Endothelial cell of umbilical vein (primary cell): Measurements from ENCODE around the gene CCDC85C. TPM values are rescaled to one million over a fixed set of nuclear protein-coding genes. Genes with fewer than 3 reads are reported as not detected.

Experiments used
- BruUV-seq: library from RNA; stranded (reverse); fragments of 400-500 nt; replicated peaks from 2 replicates; lab custom pipeline; 2021; lab: Mats Ljungman, UMichigan
- CTCF ChIA-PET: fragments of 300-600, 350-600 bp; sonication (Branson Sonifier 250); formaldehyde crosslinking; loops from one replicate; lab custom pipeline; 2021; ENCODE audit warnings: antibody characterized with exemption, inconsistent platforms; lab: Charles Lee
- POLR2A ChIA-PET: fragments of 300-600, 350-600 bp; sonication (Branson Sonifier 250); formaldehyde crosslinking; loops from one replicate; lab custom pipeline; 2021; ENCODE audit warnings: antibody characterized with exemption, inconsistent platforms; lab: Charles Lee
- DNase-seq: peaks from one replicate; pipeline ENCODE4 v3.0.0-alpha.2; 2011; ENCODE audit warnings: low read depth, low spot score
- FAIRE-seq: peaks from 2 replicates; lab custom pipeline; 2011; peaks lifted over from hg19 to GRCh38; lab: Jason Lieb, UNC
- H2AFZ ChIP-seq: 2 replicates; pipeline ENCODE4 v1.6.0; 2012; ENCODE audit warnings: low read depth, low read length, control low read depth, inconsistent platforms
- H3K27ac ChIP-seq: 2 replicates; pipeline ENCODE4 v1.5.1; 2011; ENCODE audit warnings: low read depth, mild to moderate bottlenecking, control low read depth, low read length, moderate library complexity; ENCODE audit not compliant: insufficient read depth
- H3K27me3 ChIP-seq, 2 experiments: 2 replicates each; pipeline versions ENCODE4 v1.6.0 to v1.6.1; 2011; ENCODE audit warnings: low read length in 2 of 2, mixed read lengths in 1 of 2; ENCODE audit not compliant: control insufficient read depth in 2 of 2, insufficient read depth in 2 of 2
- H3K36me3 ChIP-seq, 2 experiments: 2 replicates in 1 of 2; 3 replicates in 1 of 2; pipeline ENCODE4 v1.5.1; 2011; ENCODE audit warnings: low read length in 2 of 2, mild to moderate bottlenecking in 1 of 2, moderate library complexity in 1 of 2; ENCODE audit not compliant: control insufficient read depth in 2 of 2, insufficient read depth in 2 of 2; ENCODE audit errors: extremely low read depth in 1 of 2
- H3K4me1 ChIP-seq: 3 replicates; pipeline ENCODE4 v1.5.1; 2011; ENCODE audit warnings: mild to moderate bottlenecking, low read length; ENCODE audit not compliant: control insufficient read depth, insufficient read depth; ENCODE audit errors: extremely low read depth
- H3K4me2 ChIP-seq: 2 replicates; pipeline ENCODE4 v1.6.1; 2011; ENCODE audit warnings: low read length, control low read depth, mixed read lengths; ENCODE audit not compliant: insufficient read depth
- H3K4me3 ChIP-seq, 3 experiments: fragments of 200-600 bp in 1 of 3; sonication (generic), shearing (Covaris generic) in 1 of 3; replicated peaks in 1 of 3; 2 replicates each; pipeline ENCODE4 v1.5.1; 2011 to 2016; ENCODE audit warnings: control low read depth in 3 of 3, low read length in 3 of 3, mild to moderate bottlenecking in 2 of 3, inconsistent platforms in 1 of 3, low read depth in 1 of 3, moderate library complexity in 1 of 3; ENCODE audit not compliant: insufficient read depth in 1 of 3
- H3K79me2 ChIP-seq: 2 replicates; pipeline ENCODE4 v1.6.0; 2012; ENCODE audit warnings: low read length, inconsistent platforms; ENCODE audit not compliant: control insufficient read depth, insufficient read depth
- H3K9ac ChIP-seq: replicated peaks from 2 replicates; pipeline ENCODE3; 2011; ENCODE audit warnings: low read length, control low read depth; ENCODE audit not compliant: insufficient read depth; ENCODE audit errors: extremely low read depth
- H3K9me1 ChIP-seq: replicated peaks from 3 replicates; pipeline ENCODE4 v1.6.0; 2011; ENCODE audit warnings: mild to moderate bottlenecking, low read length; ENCODE audit not compliant: control insufficient read depth, insufficient read depth; ENCODE audit errors: extremely low read depth
- H3K9me3 ChIP-seq: replicated peaks from 2 replicates; pipeline ENCODE4 v1.5.1; 2012; ENCODE audit warnings: low read length, inconsistent platforms; ENCODE audit not compliant: control insufficient read depth, insufficient read depth
- H4K20me1 ChIP-seq: replicated peaks from 2 replicates; pipeline ENCODE3; 2011; ENCODE audit warnings: mild to moderate bottlenecking, low read length; ENCODE audit not compliant: control insufficient read depth, insufficient read depth; ENCODE audit errors: extremely low read depth
- EZH2 ChIP-seq: IDR thresholded peaks from 2 replicates; pipeline ENCODE4 v1.6.1; 2012; ENCODE audit warnings: borderline replicate concordance, low read depth, mild to moderate bottlenecking, moderate library complexity, low read length, inconsistent platforms; ENCODE audit not compliant: severe bottlenecking
- FOS ChIP-seq: IDR thresholded peaks from 2 replicates; pipeline ENCODE4 v1.6.1; 2011; ENCODE audit warnings: mild to moderate bottlenecking, low read length, moderate library complexity, borderline replicate concordance; ENCODE audit not compliant: insufficient read depth
- GATA2 ChIP-seq: IDR thresholded peaks from 2 replicates; pipeline ENCODE4 v1.7.0; 2011; ENCODE audit warnings: low read depth, mild to moderate bottlenecking, moderate library complexity, mixed read lengths, low read length; ENCODE audit not compliant: insufficient read length, insufficient read depth
- JUN ChIP-seq: IDR thresholded peaks from 2 replicates; pipeline ENCODE4 v1.6.1; 2011; ENCODE audit warnings: borderline replicate concordance, low read depth; ENCODE audit not compliant: insufficient read length, insufficient read depth
- MYC ChIP-seq: IDR thresholded peaks from one replicate; pipeline ENCODE4 v1.6.1; 2011; ENCODE audit warnings: mild to moderate bottlenecking, low read depth, low read length
- POLR2A ChIP-seq: IDR thresholded peaks from 2 replicates; pipeline ENCODE4 v1.6.1; 2012; ENCODE audit warnings: low read depth, mild to moderate bottlenecking, control low read depth, low read length
- POLR2AphosphoS5 ChIP-seq: IDR thresholded peaks from 2 replicates; pipeline ENCODE4 v1.6.1; 2012; ENCODE audit warnings: low read depth, mild to moderate bottlenecking, control low read depth, low read length, moderate library complexity; ENCODE audit not compliant: insufficient read depth
- dilution Hi-C: fragments of 300-500 bp; cut with MboI; formaldehyde crosslinking; loops from one replicate; pipeline ENCODE4 v1.15.0; 2019; ENCODE audit warnings: low sequenced_read_pairs; ENCODE audit not compliant: extremely low pct_ligation_motif_present
- intact Hi-C: fragments of 100-400 bp; cut with micrococcal nuclease; formaldehyde crosslinking; loops from one replicate; pipeline ENCODE4 v1.10.0; 2022
- polyA plus RNA-seq, 4 experiments: library from polyadenylated mRNA; depleted of rRNA in 3 of 4; stranded (reverse) in 3 of 4; unstranded in 1 of 4; fragments of >200 nt; gene quantifications; 2 replicates each; pipeline versions ENCODE4 v1.2.1 to v1.2.3, GENCODE V29; 2011 to 2012; ENCODE audit warnings: missing spikeins in 1 of 4
- total RNA-seq: library from RNA; stranded (reverse); gene quantifications from 2 replicates; pipeline ENCODE4 v1.2.3, GENCODE V29; 2021
- TF ChIP-seq, protein P1 (sequence below): IDR thresholded peaks from 2 replicates; pipeline ENCODE4 v1.6.1; 2011; ENCODE audit not compliant: insufficient read depth, insufficient read length
- TF ChIP-seq, protein P2 (sequence below), 2 donors: IDR thresholded peaks; 1 replicate in 1 of 2; 2 replicates in 1 of 2; pipeline ENCODE4 v1.5.1; 2011; ENCODE audit warnings: low read length in 2 of 2, mild to moderate bottlenecking in 2 of 2, moderate library complexity in 2 of 2, control low read depth in 1 of 2, inconsistent platforms in 1 of 2, low read depth in 1 of 2; ENCODE audit not compliant: insufficient read depth in 1 of 2; ENCODE audit errors: extremely low read depth in 1 of 2

CCDC85C gene
- total and polyA plus RNA-seq, 2 donors (not counting 3 experiments of a cell fraction or from before 2014, with no cell fraction given), result 7.5 to 17.8 TPM

GRCh38 chr14:99543985-99544384, 60.0 kb downstream of the CCDC85C start:
- no peak overlapping the region for H3K4me2 ChIP-seq
- dilution Hi-C loops, result no loop called here
- no TSS peak for BruUV-seq

GRCh38 chr14:99543370-99543769, 60.6 kb downstream of the CCDC85C start:
- DNase-seq (no peak), FAIRE-seq (no peak)
- Histone ChIP-seq H3K4me1 (peaks cover 2% of the 10 kb centered on the region), H3K27me3 (no peaks in the 10 kb centered on the region), H3K36me3 (no peaks in the 10 kb centered on the region), H3K4me3 (no peak overlapping the region), H3K9me1 (no peaks in the 10 kb centered on the region), H3K9ac (no peak overlapping the region), H3K79me2 (no peaks in the 10 kb centered on the region), H3K4me2 (no peak overlapping the region), H3K27ac (no peak overlapping the region), H3K9me3 (no peaks in the 10 kb centered on the region), H2AFZ (no peak overlapping the region), H4K20me1 (no peaks in the 10 kb centered on the region)
- ChIA-PET CTCF (interaction anchor here (0.8 to 1.4 kb wide), 5 partner anchors 10 to 66 kb away, joined by 3 to 4 read pairs (median 3); no protein-coding TSS in a partner anchor), POLR2A (no interaction called here)
- intact Hi-C loops (no loop called here), dilution Hi-C loops (no loop called here)
- no peak for TF ChIP-seq MYC
- no peak for TF ChIP-seq FOS
- TF ChIP-seq, protein P1, sequence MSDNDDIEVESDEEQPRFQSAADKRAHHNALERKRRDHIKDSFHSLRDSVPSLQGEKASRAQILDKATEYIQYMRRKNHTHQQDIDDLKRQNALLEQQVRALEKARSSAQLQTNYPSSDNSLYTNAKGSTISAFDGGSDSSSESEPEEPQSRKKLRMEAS, result no peak
- TF ChIP-seq, protein P2, sequence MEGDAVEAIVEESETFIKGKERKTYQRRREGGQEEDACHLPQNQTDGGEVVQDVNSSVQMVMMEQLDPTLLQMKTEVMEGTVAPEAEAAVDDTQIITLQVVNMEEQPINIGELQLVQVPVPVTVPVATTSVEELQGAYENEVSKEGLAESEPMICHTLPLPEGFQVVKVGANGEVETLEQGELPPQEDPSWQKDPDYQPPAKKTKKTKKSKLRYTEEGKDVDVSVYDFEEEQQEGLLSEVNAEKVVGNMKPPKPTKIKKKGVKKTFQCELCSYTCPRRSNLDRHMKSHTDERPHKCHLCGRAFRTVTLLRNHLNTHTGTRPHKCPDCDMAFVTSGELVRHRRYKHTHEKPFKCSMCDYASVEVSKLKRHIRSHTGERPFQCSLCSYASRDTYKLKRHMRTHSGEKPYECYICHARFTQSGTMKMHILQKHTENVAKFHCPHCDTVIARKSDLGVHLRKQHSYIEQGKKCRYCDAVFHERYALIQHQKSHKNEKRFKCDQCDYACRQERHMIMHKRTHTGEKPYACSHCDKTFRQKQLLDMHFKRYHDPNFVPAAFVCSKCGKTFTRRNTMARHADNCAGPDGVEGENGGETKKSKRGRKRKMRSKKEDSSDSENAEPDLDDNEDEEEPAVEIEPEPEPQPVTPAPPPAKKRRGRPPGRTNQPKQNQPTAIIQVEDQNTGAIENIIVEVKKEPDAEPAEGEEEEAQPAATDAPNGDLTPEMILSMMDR (IDR thresholded peaks at IDR 0.05; ENCODE audit: extremely low read depth in 1 of 2, insufficient read depth in 1 of 2, low read depth in 1 of 2, low read length in 2 of 2), result no peak
- TF ChIP-seq POLR2A, result no peak
- no peak for TF ChIP-seq GATA2
- no peak for TF ChIP-seq EZH2
- no peak for TF ChIP-seq JUN
- TF ChIP-seq POLR2AphosphoS5, result no peak
- no TSS peak for BruUV-seq

More at GRCh38 chr14:99543985-99544384, 60.0 kb downstream of the CCDC85C start:
- DNase-seq (no peak), FAIRE-seq (no peak)
- no peak overlapping the region for H3K27ac ChIP-seq
- H3K4me3 ChIP-seq, result no peak overlapping the region
- H3K9me3 ChIP-seq, result no peaks in the 10 kb centered on the region
- H3K27me3 ChIP-seq, result no peaks in the 10 kb centered on the region
- intact Hi-C loops, result no loop called here
- no peaks in the 10 kb centered on the region for H4K20me1 ChIP-seq
- TF ChIP-seq GATA2, result no peak
- H3K9me1 ChIP-seq, result no peaks in the 10 kb centered on the region
- no peak overlapping the region for H2AFZ ChIP-seq
- ChIA-PET CTCF (interaction anchor here (1.3 to 1.4 kb wide), 2 partner anchors 11 to 19 kb away, joined by 3 to 4 read pairs; no protein-coding TSS in a partner anchor), POLR2A (no interaction called here)
- H3K4me1 ChIP-seq, result peaks cover 2% of the 10 kb centered on the region
- H3K9ac ChIP-seq, result no peak overlapping the region
- no peaks in the 10 kb centered on the region for H3K36me3 ChIP-seq
- H3K79me2 ChIP-seq, result no peaks in the 10 kb centered on the region
